NCI-H69 (cell line): ENCODE data around the gene CDK5RAP1.
"Not testable (repeated sequence)": the region's sequence is repeated elsewhere in the genome, so short reads cannot be mapped to it uniquely, and the experiment has no call there.

ENCODE experiments used
- DNase-seq: peaks from one replicate; lab custom pipeline; 2025; lab: John Stamatoyannopoulos, UW

CDK5RAP1 gene, protein sequence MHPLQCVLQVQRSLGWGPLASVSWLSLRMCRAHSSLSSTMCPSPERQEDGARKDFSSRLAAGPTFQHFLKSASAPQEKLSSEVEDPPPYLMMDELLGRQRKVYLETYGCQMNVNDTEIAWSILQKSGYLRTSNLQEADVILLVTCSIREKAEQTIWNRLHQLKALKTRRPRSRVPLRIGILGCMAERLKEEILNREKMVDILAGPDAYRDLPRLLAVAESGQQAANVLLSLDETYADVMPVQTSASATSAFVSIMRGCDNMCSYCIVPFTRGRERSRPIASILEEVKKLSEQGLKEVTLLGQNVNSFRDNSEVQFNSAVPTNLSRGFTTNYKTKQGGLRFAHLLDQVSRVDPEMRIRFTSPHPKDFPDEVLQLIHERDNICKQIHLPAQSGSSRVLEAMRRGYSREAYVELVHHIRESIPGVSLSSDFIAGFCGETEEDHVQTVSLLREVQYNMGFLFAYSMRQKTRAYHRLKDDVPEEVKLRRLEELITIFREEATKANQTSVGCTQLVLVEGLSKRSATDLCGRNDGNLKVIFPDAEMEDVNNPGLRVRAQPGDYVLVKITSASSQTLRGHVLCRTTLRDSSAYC

GRCh38 chr20:33401184-33401920 is at the start of gene CDK5RAP1:
CDK5RAP1 (minus strand) TSS chr20:33401519; CDS start chr20:33397064, 4,455 bp downstream.
- DNase-seq: peak; percentile 97

DNA sequence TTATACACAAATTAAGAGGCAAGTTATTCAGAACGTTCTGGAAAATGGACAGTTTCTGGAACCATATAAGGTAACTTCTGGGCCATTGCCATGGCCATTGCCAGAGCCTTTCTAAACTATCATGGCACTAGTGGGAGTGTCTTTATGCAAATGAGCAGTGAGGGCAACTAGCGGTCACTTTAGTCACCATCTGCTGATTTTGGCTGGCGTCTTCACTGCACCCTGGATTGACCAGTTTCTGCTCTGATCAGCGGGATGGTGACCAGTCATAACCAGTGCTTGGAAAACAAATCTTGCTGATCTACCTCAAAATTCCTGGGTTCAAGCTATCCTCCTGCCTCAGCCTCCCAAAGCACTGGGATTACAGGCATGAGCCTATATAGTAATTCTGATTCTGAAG is 49.5 kb upstream of the CDK5RAP1 start:
- no peak for DNase-seq

- no peak for DNase-seq
Observed at GRCh38 chr20:33445881-33446625, 44.7 kb upstream of the CDK5RAP1 start.

DNA sequence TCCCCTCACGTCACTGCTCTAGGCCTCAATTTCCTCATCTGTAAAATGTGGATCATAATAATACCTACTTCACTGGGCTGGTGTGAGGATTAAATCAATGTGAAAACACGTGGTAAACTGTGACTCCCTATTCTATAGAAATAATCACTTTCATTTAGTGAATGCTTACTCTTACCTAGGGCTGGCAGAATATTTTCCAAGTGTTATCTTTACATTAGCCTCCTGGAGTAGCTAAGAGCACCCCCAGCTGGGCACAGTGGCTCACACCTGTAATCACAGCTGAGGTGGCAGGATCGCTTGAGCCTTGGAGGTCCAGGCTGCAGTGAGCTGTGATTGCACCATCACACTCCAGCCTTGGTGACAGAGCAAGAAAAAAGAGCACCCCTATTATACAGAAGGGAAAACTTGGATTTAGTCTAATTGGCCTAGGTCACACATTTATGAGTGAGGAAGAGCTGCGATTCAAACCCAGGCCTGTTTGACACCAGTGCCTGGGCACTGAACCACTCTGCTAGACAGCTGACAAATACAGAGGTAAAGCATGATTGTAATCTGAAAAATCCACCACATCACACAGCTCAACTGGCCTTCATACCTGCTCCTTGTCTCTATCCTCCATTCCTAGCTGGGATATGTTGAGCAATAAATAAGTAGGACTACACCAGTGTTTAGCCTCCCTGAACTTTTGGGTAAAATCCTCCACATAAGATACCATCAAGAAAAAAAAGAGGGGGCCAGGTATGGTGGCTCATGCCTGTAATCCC is 43.7 kb upstream of the CDK5RAP1 start:
- peak; percentile 77 for DNase-seq

DNA sequence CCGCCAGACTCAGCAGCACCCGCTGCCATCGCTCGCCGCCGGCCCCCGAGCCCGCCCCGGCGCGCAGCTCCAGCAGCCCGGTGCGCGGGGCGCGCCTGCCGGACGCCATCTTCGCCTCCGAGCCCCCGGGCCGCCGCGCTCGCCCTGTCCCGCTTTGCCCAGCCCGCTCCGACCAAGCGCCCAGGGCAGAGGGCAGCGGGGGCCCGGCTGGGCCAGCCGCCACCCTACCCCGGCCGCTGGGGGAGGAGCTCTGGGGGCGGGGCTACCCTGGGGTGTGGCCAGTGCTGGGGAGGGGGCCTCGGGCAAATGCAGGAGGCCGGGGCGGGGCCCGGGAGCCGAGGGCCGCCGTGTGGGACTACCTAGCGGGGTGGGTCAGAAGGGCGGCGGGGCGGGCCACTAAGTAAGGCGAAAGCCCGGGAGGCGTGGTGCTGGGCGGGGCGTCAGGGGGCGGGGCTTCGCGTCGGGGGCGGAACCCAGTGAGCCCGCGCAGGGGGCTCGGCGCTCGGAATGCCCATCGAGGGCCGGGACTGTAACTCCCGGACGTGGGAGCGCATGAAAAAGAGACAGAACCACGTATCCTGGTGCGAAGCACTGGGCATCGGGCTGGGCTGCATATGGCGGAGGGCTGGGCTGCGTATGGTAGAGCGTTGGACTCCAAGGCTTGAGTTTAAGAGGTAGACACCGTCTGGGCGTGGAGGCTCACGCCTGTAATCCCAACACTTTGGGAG is 42.4 kb upstream of the CDK5RAP1 start, which contains the start of gene SNTA1:
Gene SNTA1 (minus strand): TSS at position 252 of the 728 bp plus-strand sequence. CDS start 143 bp downstream, at position 109.
- DNase-seq: peak; percentile 97

- no peak for DNase-seq
Observed at GRCh38 chr20:33443006-33443511, 41.7 kb upstream of the CDK5RAP1 start.

DNA sequence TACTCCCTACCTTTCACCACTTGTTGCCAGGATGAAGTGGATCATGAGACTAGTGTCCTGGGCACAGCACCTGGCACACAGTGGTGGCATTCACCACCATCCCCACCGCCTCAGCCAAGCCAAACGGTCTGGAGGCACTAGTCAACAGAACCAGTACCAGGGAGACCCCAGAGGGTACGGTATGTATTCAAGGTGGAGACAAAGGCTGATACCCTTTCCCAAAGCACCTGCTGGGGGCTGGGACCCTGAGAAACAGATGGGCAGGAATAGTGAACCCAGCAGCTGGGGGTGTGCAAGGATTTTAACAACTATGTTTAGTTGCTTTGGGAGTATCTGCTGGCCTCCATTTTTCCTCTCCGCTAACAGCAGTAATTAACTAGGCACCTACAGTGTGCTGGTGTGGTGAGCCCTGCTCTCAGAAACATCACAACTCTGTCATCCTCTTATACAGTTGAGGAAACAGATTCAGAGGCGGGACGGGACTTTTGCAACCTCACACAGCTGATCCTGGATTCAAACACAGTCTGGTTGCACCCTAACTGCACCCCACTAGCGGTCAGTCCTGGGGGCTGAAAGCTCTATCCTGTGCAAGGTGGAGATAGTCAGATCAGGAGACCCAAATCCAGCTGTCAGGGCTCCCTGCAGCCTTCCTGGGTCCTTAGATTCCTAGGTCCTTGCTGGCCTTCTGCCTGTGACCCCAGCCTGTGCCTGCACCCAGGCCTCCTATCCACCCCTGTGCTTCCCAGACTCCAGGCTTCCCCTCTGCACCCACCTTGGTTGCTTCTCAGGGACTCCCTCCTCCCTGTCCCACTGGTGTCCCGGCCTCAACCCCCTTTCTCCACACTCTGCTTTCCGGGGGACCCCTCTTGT is 41.1 kb upstream of the CDK5RAP1 start:
- peak; percentile 29 for DNase-seq

- DNase-seq: peak; percentile 36
Observed at GRCh38 chr20:33441142-33441955, 40.0 kb upstream of the CDK5RAP1 start.

DNA sequence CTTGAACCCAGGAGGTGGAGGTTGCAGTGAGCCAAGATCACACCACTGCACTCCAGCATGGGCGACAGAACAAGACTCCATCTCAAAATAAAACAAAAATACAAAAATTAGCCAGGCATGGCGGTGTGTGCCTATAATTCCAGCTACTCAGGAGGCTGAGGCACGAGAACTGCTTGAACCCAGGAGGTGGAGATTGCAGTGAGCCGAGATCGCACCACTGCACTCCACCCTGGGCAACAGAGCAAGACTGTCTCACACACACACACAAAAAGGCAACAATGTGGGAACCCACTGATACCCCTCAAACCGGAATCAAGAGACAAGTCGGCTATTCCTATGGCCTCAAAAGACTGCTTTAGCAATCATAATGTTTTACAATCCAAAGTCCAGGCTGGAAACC is 39.2 kb upstream of the CDK5RAP1 start:
- DNase-seq: not testable (repeated sequence)

DNA sequence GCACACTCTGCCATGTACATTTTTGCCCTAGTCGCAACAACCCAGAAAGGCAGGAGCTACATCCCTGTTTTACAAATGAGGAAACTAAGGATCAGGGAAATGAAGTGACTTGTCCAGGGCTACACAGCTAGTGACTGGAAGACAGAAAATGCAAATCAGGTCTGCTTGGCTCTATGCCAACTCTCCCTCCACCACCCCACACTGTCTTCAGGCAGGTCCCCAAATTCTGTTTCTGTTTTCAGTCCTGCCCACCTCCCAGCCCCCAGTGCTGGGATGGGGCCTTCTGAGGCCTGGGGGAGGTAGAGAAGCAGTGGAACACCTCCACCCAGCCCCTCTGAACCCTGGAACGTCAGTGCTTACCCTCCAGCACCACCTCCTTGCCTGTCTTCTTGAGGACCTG is 37.2 kb upstream of the CDK5RAP1 start:
- DNase-seq: no peak

DNA sequence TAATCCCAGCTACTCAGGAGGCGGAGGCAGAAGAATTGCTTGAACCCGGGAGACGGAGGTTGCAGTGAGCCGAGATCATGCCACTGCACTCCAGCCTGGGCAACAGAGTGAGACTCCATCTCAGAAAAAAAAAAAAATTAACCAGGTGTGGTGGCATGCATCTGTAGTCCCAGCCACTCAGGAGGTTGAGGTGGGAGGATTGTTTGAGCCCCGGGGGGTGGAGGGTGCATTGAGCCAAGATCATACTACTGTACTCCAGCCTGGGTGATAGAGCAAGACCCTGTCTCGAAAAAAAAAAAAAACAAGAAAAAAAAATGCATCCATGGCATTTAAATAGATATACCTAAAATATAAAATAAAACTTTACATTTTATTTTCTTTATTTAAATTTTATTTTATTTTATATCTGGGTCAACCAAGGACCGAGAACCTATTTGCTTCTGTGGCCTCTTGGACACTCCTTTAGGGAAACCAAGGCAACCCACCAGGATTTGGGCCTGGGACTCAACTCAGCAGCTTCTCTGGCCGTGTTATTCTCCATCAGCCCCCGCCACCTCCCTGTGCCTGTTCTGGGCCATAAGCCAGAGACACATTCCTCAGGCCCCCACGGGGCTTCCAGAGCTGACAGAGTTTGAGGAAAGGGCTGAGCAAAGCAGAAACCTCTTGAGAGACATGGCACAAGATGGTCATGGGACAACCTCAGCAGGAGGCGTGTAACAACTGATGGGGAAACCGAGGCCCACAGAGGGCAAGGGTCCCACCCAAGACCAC is 36.0 kb upstream of the CDK5RAP1 start:
- no peak for DNase-seq

GRCh38 chr20:33434434-33434833 is 33.1 kb upstream of the CDK5RAP1 start:
- no peak for DNase-seq

DNA sequence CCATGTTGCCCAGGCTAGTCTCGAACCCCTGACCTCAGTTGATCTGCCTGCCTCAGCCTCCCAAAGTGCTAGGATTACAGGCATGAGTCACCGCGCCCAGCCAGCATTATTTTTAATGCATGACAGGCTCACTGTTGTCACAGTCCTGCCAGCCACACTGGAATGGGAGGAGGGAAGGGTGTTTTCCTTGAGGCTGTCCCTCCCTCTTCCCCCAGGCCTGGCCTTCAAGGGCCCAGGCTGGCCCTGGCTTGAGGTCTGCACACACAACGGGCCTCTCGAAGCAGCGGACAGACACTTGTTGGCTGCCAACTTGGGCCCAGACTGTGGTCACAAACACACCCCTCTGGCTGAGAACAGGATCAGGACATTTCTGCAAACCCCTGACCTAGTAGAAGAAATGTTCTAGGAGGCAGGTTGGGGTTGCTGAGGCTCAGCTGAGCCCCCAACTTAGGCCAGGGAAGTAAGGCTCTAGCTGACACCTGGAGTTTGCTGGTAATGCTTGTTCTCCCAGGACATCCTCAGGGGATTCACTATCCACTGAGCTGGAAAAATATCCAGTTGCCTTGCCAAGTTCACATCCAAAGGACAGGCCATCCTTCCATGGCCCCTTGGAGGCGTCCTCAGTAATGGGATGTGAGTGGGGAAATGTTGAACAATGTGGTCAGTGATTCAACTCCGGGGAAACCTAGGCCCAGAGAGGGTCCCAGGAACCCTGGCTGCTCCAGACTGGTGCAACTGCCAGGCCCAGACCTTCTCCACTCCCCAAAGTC is 32.3 kb upstream of the CDK5RAP1 start:
- no peak for DNase-seq

GRCh38 chr20:33431797-33432381 is 30.6 kb upstream of the CDK5RAP1 start:
- DNase-seq: no peak

- DNase-seq: not testable (repeated sequence)
Observed at GRCh38 chr20:33423875-33424274, 22.6 kb upstream of the CDK5RAP1 start.

GRCh38 chr20:33423141-33423834 is 22.0 kb upstream of the CDK5RAP1 start:
- DNase-seq: no peak
